Measurements from ENCODE around the gene AGR3.
"Not testable (repeated sequence)": the region's sequence is repeated elsewhere in the genome, so short reads cannot be mapped to it uniquely, and the experiment has no call there.

The AGR3 gene

GRCh38 chr7:16880554-16880953 is 1.2 kb downstream of the AGR3 start:
- no peak for TF ChIP-seq CTCF (IDR thresholded peaks at IDR 0.05; ENCODE audit: borderline replicate concordance, insufficient read depth, low read depth, low read length)
- H3K4me3 ChIP-seq (ENCODE audit: low read depth, low read length), result no peak overlapping the region

GRCh38 chr7:16879181-16879580 is 2.6 kb downstream of the AGR3 start:
- TF ChIP-seq CTCF (IDR thresholded peaks at IDR 0.05; ENCODE audit: borderline replicate concordance, insufficient read depth, low read depth, low read length), result no peak
- no peak overlapping the region for H3K4me3 ChIP-seq (ENCODE audit: low read depth, low read length)

- no peak for TF ChIP-seq CTCF (IDR thresholded peaks at IDR 0.05; ENCODE audit: borderline replicate concordance, insufficient read depth, low read depth, low read length)
- H3K4me3 ChIP-seq (ENCODE audit: low read depth, low read length), result no peak overlapping the region
Measured at GRCh38 chr7:16875861-16876260, 5.9 kb downstream of the AGR3 start.

- no peak overlapping the region for H3K4me3 ChIP-seq (ENCODE audit: low read depth, low read length)
- no peak for TF ChIP-seq CTCF (IDR thresholded peaks at IDR 0.05; ENCODE audit: borderline replicate concordance, insufficient read depth, low read depth, low read length)
Measured at GRCh38 chr7:16874066-16874465, 7.7 kb downstream of the AGR3 start.

- no peak for TF ChIP-seq CTCF (IDR thresholded peaks at IDR 0.05; ENCODE audit: borderline replicate concordance, insufficient read depth, low read depth, low read length)
- H3K4me3 ChIP-seq (ENCODE audit: low read depth, low read length), result no peak overlapping the region
Measured at GRCh38 chr7:16867328-16867727, 14.5 kb downstream of the AGR3 start.

- not testable (repeated sequence) for H3K4me3 ChIP-seq (ENCODE audit: low read depth, low read length)
Measured at GRCh38 chr7:16853189-16853588, 28.6 kb downstream of the AGR3 start.

GRCh38 chr7:16851829-16852228 is 30.0 kb downstream of the AGR3 start:
- no peak overlapping the region for H3K4me3 ChIP-seq (ENCODE audit: low read depth, low read length)
- no peak for TF ChIP-seq CTCF (IDR thresholded peaks at IDR 0.05; ENCODE audit: borderline replicate concordance, insufficient read depth, low read depth, low read length)
